ENCODE data around the gene DNAJC3. TPM values are rescaled to one million over a fixed set of nuclear protein-coding genes. Genes with fewer than 3 reads are reported as not detected.

Gene DNAJC3
- total RNA-seq, 1 experiment from 2014 or later: 21.2 TPM

DNA sequence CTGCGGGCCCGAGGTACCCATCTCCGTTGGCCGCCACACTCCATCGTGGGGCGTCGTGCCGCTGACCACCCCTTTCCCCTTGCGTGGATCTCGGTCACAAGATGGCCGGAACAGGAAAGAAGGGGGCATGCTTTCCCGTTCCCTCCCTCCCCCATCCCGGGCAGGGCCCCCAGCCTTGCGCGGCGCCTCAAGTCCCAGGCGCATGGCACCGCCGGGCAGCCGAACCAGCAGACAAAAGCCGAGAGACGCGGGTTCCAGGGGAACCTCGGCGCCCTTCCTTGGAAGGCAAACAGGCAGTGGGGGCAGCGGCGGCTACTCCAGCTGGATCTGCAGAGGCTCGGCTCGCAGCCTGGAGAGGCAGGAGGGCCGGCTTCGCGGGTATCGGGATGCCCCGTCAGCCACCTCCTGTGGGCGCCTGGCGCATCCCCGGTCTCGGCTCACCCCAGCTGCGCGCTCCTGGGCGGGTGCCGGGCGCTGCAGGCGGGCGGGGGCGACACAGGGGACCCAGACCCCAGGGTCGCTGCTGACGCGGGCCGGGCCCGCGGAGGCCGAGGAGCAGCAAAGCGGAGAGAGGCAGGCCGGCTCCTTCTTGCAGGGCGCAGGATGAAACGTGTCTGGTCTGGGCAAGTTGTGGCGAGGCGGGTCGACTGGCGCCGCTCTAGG, 32.9 kb upstream of the DNAJC3 start:
- peaks cover 2% of the 10 kb centered on the region; the same call in 1 of the 2 replicates for H3K79me2 ChIP-seq (ENCODE audit: insufficient read depth, low read length)
- Mint-ChIP-seq H3K4me3 (peak overlapping the region; percentile 81 to 92), H3K27me3 (ENCODE audit: low read depth) (peaks cover 12% of the 10 kb centered on the region), H3K4me1 (peaks cover 17 to 21% of the 10 kb centered on the region in 2 experiments), H3K27ac (no peak overlapping the region), H3K9me3 (no peaks in the 10 kb centered on the region; a peak in 1 of 5 replicates), H3K36me3 (ENCODE audit: insufficient read depth in 1 of 3, low read depth in 3 of 3) (peaks cover 10 to 17% (median 16%) of the 10 kb centered on the region in 3 experiments)
- H3K9me3 ChIP-seq (ENCODE audit: control insufficient read depth, low read depth, low read length): no peaks in the 10 kb centered on the region
- H2AFZ ChIP-seq (ENCODE audit: low read length): no peak overlapping the region
- peak overlapping the region; percentile 22 for H2BK12ac ChIP-seq (ENCODE audit: insufficient read length, low read depth, low read length)
- H2BK120ac ChIP-seq (ENCODE audit: low read depth, low read length, poor library complexity, severe bottlenecking): no peak overlapping the region
- no peak overlapping the region for H3K56ac ChIP-seq (ENCODE audit: insufficient read length, low read depth, low read length)
- peak; percentile 61 for DNase-seq
- H3K9ac ChIP-seq (ENCODE audit: extremely low read depth, insufficient read length, low read length): peak overlapping the region; percentile 56
- H3K27me3 ChIP-seq (ENCODE audit: insufficient read depth, low read length): no peaks in the 10 kb centered on the region
- no CpG with 5 or more reads among the region's 62 CpGs for WGBS (ENCODE audit: extremely low coverage, insufficient read length, low lambda C conversion rate)
- H3K4me2 ChIP-seq (ENCODE audit: insufficient read depth, insufficient read length, low read length): peak overlapping the region; percentile 91
- no peak overlapping the region for H2BK20ac ChIP-seq (ENCODE audit: low read depth, low read length, poor library complexity, severe bottlenecking)
- H4K20me1 ChIP-seq (ENCODE audit: control insufficient read depth, insufficient read depth, insufficient read length): no peaks in the 10 kb centered on the region
- H3K23me2 ChIP-seq (ENCODE audit: insufficient read length, low read depth, low read length, poor library complexity, severe bottlenecking): peaks cover 9% of the 10 kb centered on the region
- no peak overlapping the region for H3T11ph ChIP-seq (ENCODE audit: low read length)
- H3K27ac ChIP-seq (ENCODE audit: insufficient read length, low read depth, low read length): no peak overlapping the region
- no peak overlapping the region for H4K5ac ChIP-seq (ENCODE audit: insufficient read length, low read depth, low read length)
- TF ChIP-seq, protein P1, sequence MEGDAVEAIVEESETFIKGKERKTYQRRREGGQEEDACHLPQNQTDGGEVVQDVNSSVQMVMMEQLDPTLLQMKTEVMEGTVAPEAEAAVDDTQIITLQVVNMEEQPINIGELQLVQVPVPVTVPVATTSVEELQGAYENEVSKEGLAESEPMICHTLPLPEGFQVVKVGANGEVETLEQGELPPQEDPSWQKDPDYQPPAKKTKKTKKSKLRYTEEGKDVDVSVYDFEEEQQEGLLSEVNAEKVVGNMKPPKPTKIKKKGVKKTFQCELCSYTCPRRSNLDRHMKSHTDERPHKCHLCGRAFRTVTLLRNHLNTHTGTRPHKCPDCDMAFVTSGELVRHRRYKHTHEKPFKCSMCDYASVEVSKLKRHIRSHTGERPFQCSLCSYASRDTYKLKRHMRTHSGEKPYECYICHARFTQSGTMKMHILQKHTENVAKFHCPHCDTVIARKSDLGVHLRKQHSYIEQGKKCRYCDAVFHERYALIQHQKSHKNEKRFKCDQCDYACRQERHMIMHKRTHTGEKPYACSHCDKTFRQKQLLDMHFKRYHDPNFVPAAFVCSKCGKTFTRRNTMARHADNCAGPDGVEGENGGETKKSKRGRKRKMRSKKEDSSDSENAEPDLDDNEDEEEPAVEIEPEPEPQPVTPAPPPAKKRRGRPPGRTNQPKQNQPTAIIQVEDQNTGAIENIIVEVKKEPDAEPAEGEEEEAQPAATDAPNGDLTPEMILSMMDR (conservative IDR thresholded peaks at IDR 0.05): no peak
- H4K91ac ChIP-seq (ENCODE audit: insufficient read length, low read depth, low read length): no peak overlapping the region
- no peak overlapping the region for H2BK15ac ChIP-seq (ENCODE audit: low read depth, low read length)
- H2BK5ac ChIP-seq (ENCODE audit: insufficient read length, low read length): no peak overlapping the region
- peak overlapping the region; percentile 32 for H3K18ac ChIP-seq (ENCODE audit: insufficient read length, low read depth, low read length)
- no peaks in the 10 kb centered on the region for H3K79me1 ChIP-seq (ENCODE audit: insufficient read depth, low read depth, low read length, poor library complexity, severe bottlenecking)
- peaks cover 2% of the 10 kb centered on the region; the same call in 1 of the 2 replicates for H3K4me1 ChIP-seq (ENCODE audit: insufficient read depth, low read length)
- no peak overlapping the region for H3K23ac ChIP-seq (ENCODE audit: insufficient read length, low read depth, low read length)
- peak overlapping the region; percentile 38 for H3K14ac ChIP-seq (ENCODE audit: insufficient read depth, low read length)
- H3K4ac ChIP-seq (ENCODE audit: low read depth, low read length): no peak overlapping the region
- H2AK5ac ChIP-seq (ENCODE audit: insufficient read length, low read length): no peak overlapping the region
- no peak overlapping the region for H4K8ac ChIP-seq (replicated peaks; ENCODE audit: insufficient read length, low read depth, low read length)

Data from H9 (cell line).